PC-9 (cell line): ENCODE measurements around the gene SLC45A2.

ENCODE experiments used
- EZH2 ChIP-seq: fragments of 200-600 bp; sonication (generic); IDR thresholded peaks from 2 replicates; pipeline ENCODE4 v1.8.0; 2017; ENCODE audit warnings: antibody characterized with exemption, low read depth
- TF ChIP-seq, protein P1 (sequence below): fragments of 200-600 bp; sonication (generic); conservative IDR thresholded peaks from 2 replicates; pipeline ENCODE4 v1.6.1; 2017; ENCODE audit warnings: mixed run types, antibody characterized with exemption, mild to moderate bottlenecking, moderate library complexity

DNA sequence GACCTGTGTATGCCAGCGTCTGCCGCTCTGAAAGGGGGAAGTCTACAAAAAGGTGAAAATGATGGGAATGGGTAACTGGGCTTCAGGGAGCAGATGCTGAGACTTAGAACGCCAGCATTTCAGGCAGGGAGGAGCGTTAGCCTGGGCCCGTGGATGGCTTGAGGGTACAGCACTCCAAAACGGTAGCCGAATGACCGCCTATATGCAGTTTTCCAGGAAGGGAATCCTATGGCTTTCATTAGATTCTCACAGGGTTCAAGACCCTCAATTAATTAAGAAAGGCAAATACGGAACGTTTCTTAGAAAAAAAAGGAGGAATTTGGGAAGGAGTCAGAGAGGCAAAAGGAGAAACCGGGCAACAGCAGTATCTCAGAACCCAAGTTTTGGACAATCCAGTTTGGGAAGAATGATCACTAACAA, 22.7 kb upstream of the SLC45A2 start:
- no peak for TF ChIP-seq EZH2
- TF ChIP-seq, protein P1, sequence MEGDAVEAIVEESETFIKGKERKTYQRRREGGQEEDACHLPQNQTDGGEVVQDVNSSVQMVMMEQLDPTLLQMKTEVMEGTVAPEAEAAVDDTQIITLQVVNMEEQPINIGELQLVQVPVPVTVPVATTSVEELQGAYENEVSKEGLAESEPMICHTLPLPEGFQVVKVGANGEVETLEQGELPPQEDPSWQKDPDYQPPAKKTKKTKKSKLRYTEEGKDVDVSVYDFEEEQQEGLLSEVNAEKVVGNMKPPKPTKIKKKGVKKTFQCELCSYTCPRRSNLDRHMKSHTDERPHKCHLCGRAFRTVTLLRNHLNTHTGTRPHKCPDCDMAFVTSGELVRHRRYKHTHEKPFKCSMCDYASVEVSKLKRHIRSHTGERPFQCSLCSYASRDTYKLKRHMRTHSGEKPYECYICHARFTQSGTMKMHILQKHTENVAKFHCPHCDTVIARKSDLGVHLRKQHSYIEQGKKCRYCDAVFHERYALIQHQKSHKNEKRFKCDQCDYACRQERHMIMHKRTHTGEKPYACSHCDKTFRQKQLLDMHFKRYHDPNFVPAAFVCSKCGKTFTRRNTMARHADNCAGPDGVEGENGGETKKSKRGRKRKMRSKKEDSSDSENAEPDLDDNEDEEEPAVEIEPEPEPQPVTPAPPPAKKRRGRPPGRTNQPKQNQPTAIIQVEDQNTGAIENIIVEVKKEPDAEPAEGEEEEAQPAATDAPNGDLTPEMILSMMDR = no peak
